Smooth muscle cell (in vitro differentiated cells): ENCODE results near the gene RFX6. TPM values are rescaled to one million over a fixed set of nuclear protein-coding genes. Genes with fewer than 3 reads are reported as not detected.

Experiments used
- DNase-seq: peaks from one replicate; lab custom pipeline; 2025; ENCODE audit not compliant: unreplicated experiment; lab: John Stamatoyannopoulos, UW
- H2AFZ ChIP-seq: fragments of 200-600 bp; sonication (generic); 2 replicates; pipeline ENCODE4 v1.6.0; 2016; ENCODE audit warnings: antibody characterized with exemption, low read depth, mild to moderate bottlenecking
- H3F3A ChIP-seq: fragments of 200-600 bp; sonication (generic); 2 replicates; pipeline ENCODE4 v1.6.0; 2017; ENCODE audit warnings: antibody characterized with exemption, low read depth
- H3K27ac ChIP-seq: fragments of 200-600 bp; sonication (generic); 2 replicates; pipeline ENCODE4 v1.5.1; 2016; ENCODE audit warnings: low read depth, mild to moderate bottlenecking
- H3K27me3 ChIP-seq: fragments of 200-600 bp; sonication (generic); 2 replicates; pipeline ENCODE4 v1.6.1; 2016; ENCODE audit warnings: low read depth, mild to moderate bottlenecking
- H3K36me3 ChIP-seq: fragments of 200-600 bp; sonication (generic); 2 replicates; pipeline ENCODE4 v1.5.1; 2016; ENCODE audit warnings: low read depth
- H3K4me1 ChIP-seq: fragments of 200-600 bp; sonication (generic); 2 replicates; pipeline ENCODE4 v1.5.1; 2016; ENCODE audit warnings: low read depth
- H3K4me2 ChIP-seq: fragments of 200-600 bp; sonication (generic); 2 replicates; pipeline ENCODE4 v1.6.0; 2016; ENCODE audit warnings: mild to moderate bottlenecking
- H3K4me3 ChIP-seq: fragments of 200-600 bp; sonication (generic); 2 replicates; pipeline ENCODE4 v1.5.1; 2016; ENCODE audit warnings: mild to moderate bottlenecking
- H3K79me2 ChIP-seq: fragments of 200-600 bp; sonication (generic); 2 replicates; pipeline ENCODE4 v1.6.0; 2016; ENCODE audit warnings: low read depth, mild to moderate bottlenecking
- H3K9ac ChIP-seq: fragments of 200-600 bp; sonication (generic); 2 replicates; pipeline ENCODE4 v1.6.0; 2016; ENCODE audit warnings: low read depth
- H3K9me3 ChIP-seq: fragments of 200-600 bp; sonication (generic); replicated peaks from 2 replicates; pipeline ENCODE4 v1.5.1; 2016; ENCODE audit warnings: low read depth
- H4K20me1 ChIP-seq: fragments of 200-600 bp; sonication (generic); 2 replicates; pipeline ENCODE4 v1.6.0; 2016; ENCODE audit warnings: low read depth
- WGBS: methylation state at CpG from one replicate; pipeline ENCODE4 v1.1.7; 2016; ENCODE audit warnings: low lambda C conversion rate; 5-methylcytosine and 5-hydroxymethylcytosine counted together
- polyA plus RNA-seq: library from polyadenylated mRNA; unstranded; fragments of >200 nt; fragmentation: Nextera tagmentation; extraction: Ambion mirVana; gene quantifications from 2 replicates; pipeline ENCODE4 v1.2.1, GENCODE V29; 2016
- total RNA-seq: library from RNA; depleted of rRNA; stranded (reverse); fragments of >200 nt; gene quantifications from 2 replicates; pipeline ENCODE4 v1.2.3, GENCODE V29; 2014
- TF ChIP-seq, protein P1 (sequence below): fragments of 200-600 bp; sonication (generic); IDR thresholded peaks from 2 replicates; pipeline ENCODE4 v1.5.1; 2017; ENCODE audit warnings: borderline replicate concordance, mild to moderate bottlenecking, antibody characterized with exemption; ENCODE audit not compliant: insufficient read depth, poor library complexity, severe bottlenecking

The RFX6 gene
- total and polyA plus RNA-seq, 2 experiments from 2014 or later: not detected

DNA sequence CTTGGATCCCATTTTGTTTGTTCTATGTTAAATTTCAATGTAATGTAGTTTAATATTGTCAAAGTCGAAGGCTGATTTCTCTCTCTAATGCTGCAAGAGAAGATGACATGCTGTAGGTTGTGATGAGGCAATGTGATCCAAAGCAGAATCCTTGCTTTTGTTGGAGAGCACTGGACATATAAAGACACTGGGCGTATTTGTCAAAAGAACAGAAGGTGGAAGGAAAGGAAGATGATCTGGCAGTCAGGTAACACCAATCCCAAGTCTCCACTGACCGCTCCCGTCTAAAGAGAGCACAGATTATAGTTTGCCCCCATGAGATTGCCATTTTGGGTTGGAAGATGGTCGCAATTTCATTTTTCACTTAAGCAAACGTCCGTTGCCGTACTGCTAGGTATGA lies 935 bp upstream of the RFX6 start:
- H2AFZ ChIP-seq: no peak overlapping the region
- H3K4me1 ChIP-seq: peaks cover 13% of the 10 kb centered on the region
- TF ChIP-seq, protein P1, sequence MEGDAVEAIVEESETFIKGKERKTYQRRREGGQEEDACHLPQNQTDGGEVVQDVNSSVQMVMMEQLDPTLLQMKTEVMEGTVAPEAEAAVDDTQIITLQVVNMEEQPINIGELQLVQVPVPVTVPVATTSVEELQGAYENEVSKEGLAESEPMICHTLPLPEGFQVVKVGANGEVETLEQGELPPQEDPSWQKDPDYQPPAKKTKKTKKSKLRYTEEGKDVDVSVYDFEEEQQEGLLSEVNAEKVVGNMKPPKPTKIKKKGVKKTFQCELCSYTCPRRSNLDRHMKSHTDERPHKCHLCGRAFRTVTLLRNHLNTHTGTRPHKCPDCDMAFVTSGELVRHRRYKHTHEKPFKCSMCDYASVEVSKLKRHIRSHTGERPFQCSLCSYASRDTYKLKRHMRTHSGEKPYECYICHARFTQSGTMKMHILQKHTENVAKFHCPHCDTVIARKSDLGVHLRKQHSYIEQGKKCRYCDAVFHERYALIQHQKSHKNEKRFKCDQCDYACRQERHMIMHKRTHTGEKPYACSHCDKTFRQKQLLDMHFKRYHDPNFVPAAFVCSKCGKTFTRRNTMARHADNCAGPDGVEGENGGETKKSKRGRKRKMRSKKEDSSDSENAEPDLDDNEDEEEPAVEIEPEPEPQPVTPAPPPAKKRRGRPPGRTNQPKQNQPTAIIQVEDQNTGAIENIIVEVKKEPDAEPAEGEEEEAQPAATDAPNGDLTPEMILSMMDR: no peak
- DNase-seq: no peak
- peaks cover 81% of the 10 kb centered on the region for H3K27me3 ChIP-seq
- no peak overlapping the region for H3K27ac ChIP-seq
- H3K9me3 ChIP-seq: no peaks in the 10 kb centered on the region
- no peak overlapping the region for H3K4me2 ChIP-seq
- no peaks in the 10 kb centered on the region for H4K20me1 ChIP-seq
- H3K79me2 ChIP-seq: no peaks in the 10 kb centered on the region
- no peaks in the 10 kb centered on the region for H3K36me3 ChIP-seq
- WGBS: 38% methylated on average over 8 of the region's 8 CpGs
- H3K4me3 ChIP-seq: peak overlapping the region; percentile 51
- H3K9ac ChIP-seq: no peak overlapping the region
- H3F3A ChIP-seq: no peaks in the 10 kb centered on the region

DNA sequence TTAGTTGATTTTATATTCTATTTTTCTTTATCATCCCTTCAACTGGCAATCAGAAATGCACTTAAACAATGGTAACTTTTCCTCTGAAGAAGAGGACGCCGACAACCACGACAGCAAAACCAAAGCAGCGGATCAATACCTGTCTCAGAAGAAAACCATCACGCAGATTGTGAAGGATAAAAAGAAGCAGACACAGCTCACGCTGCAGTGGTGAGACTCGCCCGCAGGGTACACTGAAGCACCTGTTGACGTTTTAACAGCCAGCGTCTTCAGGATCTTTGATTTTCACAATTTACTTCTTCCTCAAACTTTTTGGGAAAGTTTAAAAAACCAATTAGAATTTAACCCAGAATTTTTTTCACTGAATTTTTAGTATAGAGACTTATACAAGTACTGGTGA lies 701 bp downstream of the RFX6 start:
- no peak for DNase-seq
- Histone ChIP-seq H3K9ac (no peak overlapping the region), H3K36me3 (no peaks in the 10 kb centered on the region), H3K79me2 (no peaks in the 10 kb centered on the region), H3K27me3 (peaks cover 90% of the 10 kb centered on the region), H3K4me1 (peaks cover 13% of the 10 kb centered on the region), H3F3A (no peaks in the 10 kb centered on the region), H3K9me3 (no peaks in the 10 kb centered on the region), H3K4me2 (peak overlapping the region; percentile 86), H3K4me3 (peak overlapping the region; percentile 51), H4K20me1 (no peaks in the 10 kb centered on the region), H2AFZ (no peak overlapping the region), H3K27ac (no peak overlapping the region)
- TF ChIP-seq, protein P1: no peak
- 6% methylated on average over 10 of the region's 10 CpGs for WGBS

DNA sequence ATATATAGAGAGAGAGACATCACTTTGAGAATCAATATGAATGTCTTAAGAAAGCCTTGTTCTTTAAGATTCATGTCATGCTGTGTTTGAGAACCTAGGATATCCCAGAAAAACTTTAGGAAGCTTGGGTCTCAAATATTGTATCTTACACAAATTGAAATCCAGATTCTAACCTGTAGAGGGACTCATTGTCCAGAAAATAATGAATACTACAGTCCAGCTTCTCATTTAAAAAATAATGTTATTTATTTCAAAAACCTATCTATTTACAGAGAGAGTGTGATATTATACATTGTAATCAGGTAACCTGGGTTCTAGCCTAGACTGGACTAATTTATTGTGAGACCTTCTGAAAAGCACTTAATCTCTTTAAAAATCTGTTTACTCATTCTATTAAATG lies 4.2 kb downstream of the RFX6 start:
- no peak for DNase-seq
- no peaks in the 10 kb centered on the region for H4K20me1 ChIP-seq

DNA sequence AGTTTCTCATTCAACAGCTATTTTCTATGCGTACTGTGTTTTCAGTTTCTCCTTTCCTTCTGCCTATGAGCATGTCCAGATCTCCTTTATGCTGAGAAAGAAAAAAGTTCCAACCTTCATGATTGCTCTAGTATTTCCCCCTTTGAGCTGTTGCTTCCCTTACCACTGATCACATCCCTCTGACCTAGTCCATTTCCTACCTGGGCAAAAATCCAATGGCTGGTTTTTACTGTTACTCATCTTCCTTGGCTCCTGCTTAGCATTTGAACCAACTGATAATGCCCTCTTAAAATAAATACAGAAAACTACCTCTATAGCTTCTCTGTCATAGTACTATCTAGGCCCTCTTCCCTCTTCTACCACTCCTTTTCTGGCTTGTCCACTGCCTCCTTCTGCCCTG lies 6.0 kb downstream of the RFX6 start:
- TF ChIP-seq, protein P1: no peak
- H2AFZ ChIP-seq: no peak overlapping the region
- no peak overlapping the region for H3K9ac ChIP-seq
- H3K9me3 ChIP-seq: no peaks in the 10 kb centered on the region
- H3F3A ChIP-seq: no peaks in the 10 kb centered on the region
- H3K27ac ChIP-seq: no peak overlapping the region
- no peaks in the 10 kb centered on the region for H3K36me3 ChIP-seq
- no peaks in the 10 kb centered on the region for H3K4me1 ChIP-seq
- DNase-seq: no peak
- WGBS: 71% methylated on average over 1 of the region's 1 CpG
- H3K79me2 ChIP-seq: no peaks in the 10 kb centered on the region
- H3K27me3 ChIP-seq: peaks cover 45% of the 10 kb centered on the region
- H3K4me3 ChIP-seq: no peak overlapping the region
- H3K4me2 ChIP-seq: no peak overlapping the region
- no peaks in the 10 kb centered on the region for H4K20me1 ChIP-seq

More for the DNA sequence above, 4.2 kb downstream of the RFX6 start:
- Histone ChIP-seq H3K27ac (no peak overlapping the region), H3K79me2 (no peaks in the 10 kb centered on the region), H3F3A (no peaks in the 10 kb centered on the region), H3K4me3 (no peak overlapping the region), H3K9ac (no peak overlapping the region), H3K4me1 (peaks cover 12% of the 10 kb centered on the region), H2AFZ (no peak overlapping the region), H3K9me3 (no peaks in the 10 kb centered on the region), H3K27me3 (peaks cover 57% of the 10 kb centered on the region), H3K4me2 (no peak overlapping the region), H3K36me3 (no peaks in the 10 kb centered on the region)
- TF ChIP-seq, protein P1: peak; percentile 38
